HG03558 (cell line): ENCODE measurements around the gene MRPL52.
"Not testable (repeated sequence)": the region's sequence is repeated elsewhere in the genome, so short reads cannot be mapped to it uniquely, and the experiment has no call there.

Experiments
- ATAC-seq: cut with Tn5 transposase; IDR thresholded peaks from one replicate; pipeline ENCODE4 v1.9.1; 2021; ENCODE audit warnings: moderate number of reproducible peaks; ENCODE audit not compliant: unreplicated experiment; ENCODE audit errors: extremely low read depth

MRPL52 gene

DNA sequence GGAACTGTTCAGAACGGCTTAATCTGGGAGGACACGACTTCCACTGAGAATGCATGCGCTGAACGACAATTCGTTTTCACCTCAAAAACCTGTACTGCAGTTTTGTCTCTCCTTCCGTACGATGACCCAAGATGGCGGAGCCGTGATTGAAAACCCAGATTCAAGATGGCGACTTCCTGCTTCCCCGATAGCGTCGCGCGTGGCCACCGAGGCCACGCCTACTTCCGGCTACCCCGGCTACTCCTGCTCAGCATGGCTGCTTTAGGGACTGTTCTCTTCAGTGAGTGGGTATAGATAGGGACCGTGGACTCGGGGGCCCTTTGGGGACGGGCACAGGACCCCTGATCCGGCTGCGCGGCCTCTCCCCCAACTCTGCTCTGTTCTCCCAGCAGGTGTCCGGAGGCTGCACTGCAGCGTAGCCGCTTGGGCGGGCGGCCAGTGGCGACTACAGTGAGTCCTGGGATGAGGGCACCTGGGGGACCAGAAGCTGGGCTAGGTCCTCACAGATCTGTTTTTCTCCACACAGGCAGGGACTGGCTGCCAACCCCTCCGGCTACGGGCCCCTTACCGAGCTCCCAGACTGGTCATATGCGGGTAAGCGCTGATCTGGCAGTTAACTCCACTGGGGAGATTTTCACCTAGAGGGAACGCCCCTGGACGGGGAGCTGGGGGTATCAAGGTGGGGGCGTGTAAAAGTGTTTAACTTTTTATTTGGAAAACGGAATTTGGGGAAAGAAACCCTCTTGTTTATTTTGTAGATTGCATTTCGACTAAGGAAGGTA lies at the start of gene MRPL52:
Gene MRPL52 (plus strand): TSS at position 227 of the 782 bp plus-strand sequence. CDS start 26 bp downstream, at position 253.
- peak; percentile 49 for ATAC-seq

DNA sequence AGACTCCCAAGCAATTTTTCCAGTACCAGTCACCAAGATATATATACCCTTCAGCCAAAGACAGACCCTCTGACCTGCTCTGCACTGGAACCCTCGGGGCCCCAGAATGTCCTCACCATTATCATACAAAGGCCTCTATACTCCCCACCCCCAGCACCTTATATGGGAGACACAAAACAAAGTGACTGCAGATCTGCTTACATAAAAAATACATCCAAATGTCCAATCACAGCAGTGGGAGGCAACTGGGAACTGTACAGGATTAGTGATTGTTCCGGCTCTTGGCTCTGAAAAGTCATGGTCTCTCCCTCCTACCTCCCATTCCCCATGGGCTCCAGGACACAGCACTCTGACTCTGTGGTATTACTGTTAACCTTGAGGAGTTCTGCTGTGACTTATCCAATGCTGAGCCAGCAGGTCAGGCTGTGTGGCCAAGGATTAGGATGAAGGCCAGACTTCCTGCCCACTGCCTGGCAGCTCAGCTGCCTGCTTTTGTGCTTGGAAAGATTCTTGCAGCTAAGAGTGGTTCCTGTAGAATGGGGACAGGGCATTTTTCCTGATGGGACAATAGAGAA lies 49.5 kb upstream of the MRPL52 start:
- no peak for ATAC-seq

DNA sequence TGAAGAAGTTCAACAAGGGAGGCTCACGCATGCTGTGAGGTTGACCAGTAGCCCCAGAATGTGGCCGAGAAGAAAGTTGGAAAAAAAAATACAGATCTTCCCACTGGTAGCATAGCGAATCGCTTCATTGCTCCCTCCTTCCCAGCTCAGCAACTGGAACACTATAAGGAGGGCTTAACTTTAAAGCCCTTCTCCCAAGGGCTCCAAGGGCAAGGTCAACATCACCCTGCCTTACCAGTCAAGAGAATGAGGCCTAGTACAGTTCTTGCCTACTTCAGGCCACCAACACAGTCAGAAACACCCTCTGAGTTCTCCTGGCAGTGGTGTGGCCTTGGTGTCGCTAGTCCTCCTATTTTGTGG lies 48.8 kb upstream of the MRPL52 start:
- ATAC-seq: no peak

DNA sequence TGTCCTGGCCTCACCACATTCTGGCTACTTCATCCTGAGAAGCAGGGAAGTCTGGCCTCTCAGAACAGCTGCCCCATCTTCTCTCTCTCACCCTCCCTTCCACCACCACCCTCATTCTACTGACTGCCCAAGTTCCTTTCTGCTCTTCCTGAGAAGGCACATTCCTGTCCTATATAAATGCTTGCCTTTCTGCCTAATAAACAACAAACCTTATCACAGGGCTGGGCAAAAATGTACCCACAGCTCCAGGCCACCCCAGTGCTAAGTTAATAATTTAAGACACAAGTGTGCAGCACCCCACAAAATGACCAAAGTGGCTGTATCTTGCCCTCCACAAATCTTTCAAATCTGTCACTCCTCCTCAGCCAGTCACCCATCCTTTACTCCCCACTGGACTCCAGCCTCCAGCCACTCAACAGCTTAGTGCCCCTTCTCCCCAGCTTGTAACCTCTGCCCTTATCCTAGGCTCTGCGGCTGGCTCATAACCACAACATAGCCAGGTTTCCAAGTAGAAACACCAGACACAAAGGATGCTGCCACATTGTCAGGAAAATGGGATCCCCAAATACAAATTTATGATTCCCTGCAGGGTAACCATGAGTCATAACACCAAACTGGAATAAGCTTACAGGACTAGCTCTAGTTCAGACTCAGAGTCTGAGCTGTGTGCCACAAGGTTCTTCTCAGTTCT lies 48.2 kb upstream of the MRPL52 start:
- ATAC-seq: no peak

DNA sequence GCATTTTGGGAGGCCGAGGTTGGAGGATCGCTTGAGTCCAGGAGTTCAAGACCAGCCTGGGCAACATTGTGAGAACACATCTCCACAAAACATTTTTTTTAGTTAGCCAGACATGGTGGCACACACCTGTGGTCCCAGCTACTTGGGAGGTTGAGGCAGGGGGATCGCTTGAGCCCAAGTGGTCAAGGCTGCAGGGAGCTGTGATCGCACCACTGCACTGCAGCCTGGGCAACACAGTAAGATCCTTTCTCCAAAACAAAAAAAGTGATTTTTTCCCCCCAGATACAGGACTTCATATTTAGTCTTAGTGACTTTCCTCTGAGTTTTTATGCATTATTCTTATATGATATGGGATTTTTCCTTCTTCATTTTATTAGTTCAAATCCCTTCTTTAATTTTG lies 43.0 kb upstream of the MRPL52 start:
- ATAC-seq: no peak

DNA sequence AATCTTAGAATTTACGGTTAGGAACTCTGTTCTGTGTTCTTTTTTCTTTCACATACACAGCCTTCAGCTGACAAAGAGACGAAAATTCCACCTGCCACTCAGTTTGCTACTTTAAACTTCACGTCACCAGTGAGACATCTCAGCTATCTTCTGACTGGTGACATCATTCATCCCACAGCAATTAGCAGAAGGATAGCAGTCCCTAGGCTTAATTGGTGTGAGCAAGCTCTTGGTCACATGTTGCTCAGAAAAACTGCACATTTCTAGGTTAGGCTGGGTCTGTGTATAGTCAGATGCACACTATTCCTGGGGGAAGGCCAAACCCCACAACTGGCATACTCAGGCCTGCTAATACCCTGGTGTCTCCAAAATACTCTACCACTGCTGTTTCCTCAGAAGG lies 38.4 kb upstream of the MRPL52 start:
- ATAC-seq: no peak

DNA sequence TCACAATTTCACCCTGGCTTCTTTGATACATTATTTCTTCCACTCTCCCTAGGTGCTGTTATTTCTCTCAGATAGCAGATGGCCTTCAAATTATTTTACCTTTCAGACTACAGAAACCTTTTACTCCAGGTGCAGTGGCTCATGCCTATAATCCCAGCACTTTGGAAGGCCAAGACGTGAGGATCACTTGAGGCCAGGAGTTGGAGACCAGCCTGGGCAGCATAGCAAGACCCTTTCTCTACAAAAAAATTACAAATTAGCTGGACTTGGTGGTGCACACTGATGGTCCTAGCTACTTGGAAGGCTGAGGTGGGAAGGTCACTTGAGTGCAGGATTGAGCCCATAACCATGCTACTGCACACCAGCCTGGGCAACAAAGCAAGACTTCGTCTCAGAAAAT lies 37.5 kb upstream of the MRPL52 start:
- no peak for ATAC-seq

DNA sequence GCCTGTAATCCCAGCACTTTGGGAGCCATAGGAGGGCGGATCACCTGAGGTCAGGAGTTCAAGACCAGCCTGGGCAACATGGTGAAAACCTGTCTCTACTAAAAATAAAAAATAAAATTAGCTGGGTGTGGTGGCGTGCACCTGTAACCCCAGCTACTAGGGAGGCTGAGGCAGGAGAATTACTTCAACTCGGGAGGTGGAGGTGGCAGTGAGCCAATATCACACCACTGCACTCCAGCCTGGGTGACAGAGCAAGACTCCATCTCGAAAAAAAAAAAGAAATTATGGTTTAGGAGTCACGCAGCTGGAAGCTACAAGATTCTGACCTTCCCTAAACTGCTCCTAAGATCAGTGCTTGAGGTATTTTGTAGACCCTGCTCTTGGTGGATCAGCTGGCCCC lies 36.1 kb upstream of the MRPL52 start:
- not testable (repeated sequence) for ATAC-seq

DNA sequence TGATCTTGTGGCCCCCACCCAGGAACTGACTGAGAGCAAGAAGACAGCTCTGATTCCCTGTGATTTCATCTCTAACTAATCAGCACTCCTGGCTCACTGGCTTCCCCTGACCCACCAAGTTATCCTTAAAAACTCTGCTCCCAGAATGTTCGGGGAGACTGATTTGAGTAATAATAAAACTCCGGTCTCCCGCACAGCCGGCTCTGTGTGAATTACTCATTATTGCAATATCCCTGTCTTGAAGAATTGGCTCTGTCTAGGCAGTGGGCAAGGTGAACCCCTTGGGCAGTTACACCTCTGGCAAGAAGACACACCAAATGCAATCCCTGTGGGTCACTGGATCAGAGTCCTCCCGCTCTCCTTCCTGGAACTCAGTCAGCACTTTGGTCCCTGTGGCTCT lies 35.7 kb upstream of the MRPL52 start:
- no peak for ATAC-seq

DNA sequence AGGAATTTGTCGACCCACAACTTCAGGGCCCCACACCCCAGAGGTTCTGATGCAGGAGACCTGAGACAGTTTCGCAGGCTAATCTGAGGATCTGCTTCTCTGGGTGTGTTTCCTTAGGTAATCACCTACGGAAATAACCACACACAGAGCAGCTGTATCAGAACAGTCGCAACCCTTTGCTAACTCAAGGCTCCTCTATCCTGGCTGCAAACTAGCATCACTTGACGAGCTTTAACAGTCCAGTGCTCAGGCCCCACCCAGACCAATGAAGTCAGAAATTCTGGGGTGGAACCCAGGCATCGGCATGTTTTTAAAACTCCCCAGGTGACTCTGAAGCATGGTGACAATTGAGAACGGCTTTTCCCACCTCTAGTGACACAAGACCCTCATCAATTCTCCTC lies 35.1 kb upstream of the MRPL52 start:
- ATAC-seq: no peak

DNA sequence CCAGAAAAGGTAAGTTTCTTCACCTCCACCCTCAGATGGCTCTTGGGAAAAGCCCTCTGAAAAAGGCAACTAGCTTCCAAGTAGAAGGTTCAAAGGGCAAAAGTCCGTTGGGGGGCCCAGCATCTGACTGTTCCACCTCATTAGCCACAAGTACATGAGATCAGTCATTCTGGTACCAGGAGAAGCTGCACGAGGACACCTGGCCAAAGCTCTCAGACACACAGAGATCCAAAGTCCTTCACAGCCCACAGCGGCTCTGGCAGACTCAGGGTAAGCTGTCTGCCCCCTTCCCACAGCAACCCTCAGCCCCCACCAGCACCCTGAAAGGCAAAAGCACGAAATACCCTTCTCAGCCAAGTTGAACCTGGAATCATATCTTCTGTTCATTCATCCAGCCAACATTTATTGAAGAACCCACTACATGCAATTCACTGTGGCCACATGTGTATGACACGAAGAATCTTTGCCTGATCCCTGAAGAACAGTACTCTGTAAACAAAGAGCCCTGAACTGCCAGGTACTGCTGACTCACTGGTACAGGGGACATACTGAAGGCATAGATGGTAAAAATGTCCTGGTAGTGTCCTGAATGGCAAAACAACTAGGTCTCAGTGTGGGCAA lies 33.5 kb upstream of the MRPL52 start:
- no peak for ATAC-seq

DNA sequence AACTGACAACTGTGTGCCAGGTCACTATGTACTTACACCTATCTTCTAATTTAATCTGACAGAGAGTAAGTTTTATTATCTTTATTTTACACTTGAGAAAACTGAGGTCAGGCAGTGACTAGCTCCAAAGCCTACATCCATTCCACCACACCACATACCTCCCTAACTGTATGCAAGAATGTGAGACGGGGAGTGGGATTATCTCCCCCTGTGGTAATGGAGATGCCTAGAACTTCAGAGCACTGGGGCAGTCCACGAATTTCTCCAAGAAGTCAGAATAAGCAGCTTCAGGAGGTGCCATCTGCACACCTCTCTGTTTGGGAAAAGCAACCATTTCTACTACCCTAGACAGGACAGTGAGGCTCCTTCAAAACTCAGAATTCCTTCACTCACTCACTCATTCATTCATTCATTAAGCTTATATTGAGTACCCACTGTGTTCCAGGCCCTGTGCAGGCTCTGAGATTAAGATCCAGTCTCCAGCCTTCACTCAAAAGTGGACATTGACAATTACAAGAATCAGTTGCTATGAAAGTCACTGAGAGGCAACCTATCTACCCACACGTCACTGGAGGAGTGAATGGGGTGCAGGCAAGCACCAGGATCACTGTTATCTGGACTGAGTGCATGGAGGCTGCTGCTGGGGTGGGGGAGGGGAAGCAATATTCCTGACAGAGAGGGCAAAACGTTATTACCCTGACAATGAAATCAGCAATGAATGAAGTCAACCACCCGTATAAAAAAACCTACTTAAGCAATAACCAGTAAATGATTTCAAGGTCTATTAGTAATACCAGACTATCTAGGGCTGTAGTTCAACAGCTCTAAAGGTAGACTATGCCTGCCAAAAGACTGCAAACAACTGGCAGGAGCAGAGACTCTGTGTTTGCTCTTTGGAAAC lies 32.4 kb upstream of the MRPL52 start:
- ATAC-seq: no peak

DNA sequence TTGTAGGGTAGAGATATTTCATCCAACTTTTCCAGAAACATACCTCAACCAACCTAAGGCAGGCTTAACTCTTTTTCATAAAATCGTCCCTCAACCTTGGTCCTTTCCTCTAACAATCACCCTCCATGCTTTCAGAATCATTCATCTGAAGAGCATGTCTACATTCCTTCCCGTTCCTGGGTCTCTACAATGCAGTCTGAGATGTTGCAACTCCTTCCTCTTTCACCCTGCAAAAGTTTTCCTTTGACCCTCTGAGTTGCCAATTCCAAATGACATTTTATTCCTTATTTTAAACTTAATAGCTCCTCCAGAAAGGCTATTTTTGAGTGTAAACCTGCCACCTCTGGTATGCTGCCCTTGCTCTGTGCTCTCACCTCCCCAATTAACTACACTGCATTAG lies 31.2 kb upstream of the MRPL52 start:
- ATAC-seq: no peak

DNA sequence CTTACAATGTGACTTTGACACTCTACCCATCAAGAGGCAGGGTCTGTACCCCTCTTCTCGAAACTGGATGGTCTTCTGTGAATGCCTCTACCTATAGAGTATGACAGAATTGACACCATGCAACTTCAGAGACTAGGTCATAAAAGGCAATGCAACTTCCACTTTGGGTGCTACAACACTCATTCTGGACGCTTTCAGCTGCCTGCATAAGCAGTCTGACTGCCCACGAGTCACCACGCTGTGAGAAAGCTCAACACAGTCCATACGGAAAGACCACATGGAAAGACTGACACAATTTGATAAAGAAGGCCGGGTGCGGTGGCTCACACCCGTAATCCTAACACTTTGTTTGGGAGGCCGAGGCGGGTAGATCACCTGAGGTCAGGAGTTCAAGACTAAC lies 29.3 kb upstream of the MRPL52 start:
- ATAC-seq: no peak

DNA sequence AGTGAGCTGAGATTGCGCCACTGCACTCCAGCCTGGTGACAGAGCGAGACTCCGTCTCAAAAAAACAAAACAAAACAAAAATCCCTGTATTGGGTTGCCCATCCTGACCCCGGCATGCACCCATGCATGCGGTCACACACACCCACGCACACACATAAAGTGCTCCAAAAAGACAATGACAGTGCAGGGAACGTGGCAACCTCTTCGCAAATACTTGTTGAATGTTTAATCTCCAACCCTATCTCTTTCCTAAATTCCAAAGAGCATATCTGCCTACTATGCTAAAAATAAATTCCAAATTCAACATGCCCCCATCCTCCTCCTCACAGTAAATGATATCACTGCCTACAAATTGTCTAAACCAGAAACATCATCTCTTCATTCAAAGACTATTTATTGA lies 28.0 kb upstream of the MRPL52 start:
- ATAC-seq: no peak

DNA sequence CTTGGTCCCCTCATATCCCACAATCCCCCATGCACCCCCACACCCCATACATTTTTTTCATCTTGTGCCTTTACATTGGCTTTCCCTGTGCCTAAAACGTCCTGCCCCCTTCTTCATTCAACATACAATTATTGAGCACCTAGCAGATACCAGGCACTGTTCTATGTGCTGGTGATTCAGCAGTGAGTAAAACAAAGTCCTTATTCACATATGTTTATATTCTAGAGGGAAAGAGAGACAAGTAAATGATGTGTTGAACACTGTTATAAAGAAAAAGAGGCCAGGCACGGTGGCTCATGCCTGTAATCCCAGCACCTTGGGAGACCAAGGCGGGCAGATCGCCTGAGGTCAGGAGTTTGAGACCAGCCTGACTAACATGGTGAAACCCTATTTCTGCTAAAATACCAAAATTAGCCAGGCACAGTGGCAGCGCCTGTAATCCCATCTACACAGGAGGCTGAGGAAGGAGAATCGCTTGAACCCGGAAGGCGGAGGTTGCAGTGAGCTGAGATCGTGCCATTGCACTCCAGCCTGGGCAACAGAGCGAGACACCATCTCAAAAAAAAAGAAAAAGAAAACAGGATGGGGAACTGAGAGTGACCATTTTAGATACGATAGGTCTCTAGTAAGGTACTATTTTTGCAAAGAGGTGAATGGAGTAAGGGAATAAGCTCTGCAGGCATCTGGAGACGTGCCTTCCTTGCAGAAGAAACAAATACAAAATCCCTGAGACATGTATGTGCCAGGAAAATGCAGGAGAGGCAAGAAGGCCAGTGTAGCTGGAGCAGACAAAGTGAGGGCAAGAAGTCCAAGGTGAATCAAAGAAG lies 26.6 kb upstream of the MRPL52 start:
- ATAC-seq: no peak

DNA sequence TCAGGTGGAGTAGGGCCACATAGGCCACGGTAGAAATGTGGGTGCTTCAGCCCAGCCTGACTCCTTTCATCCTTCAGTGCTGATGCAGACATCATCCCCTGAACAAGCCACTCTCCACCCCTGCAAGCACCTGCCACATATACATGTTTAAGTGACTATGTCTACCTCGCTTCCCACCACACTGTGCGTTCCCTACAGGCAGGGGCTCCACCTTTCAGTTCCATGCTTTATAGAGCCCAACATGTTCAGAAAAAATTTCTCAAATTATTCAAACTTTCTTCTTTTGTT lies 26.1 kb upstream of the MRPL52 start:
- no peak for ATAC-seq

DNA sequence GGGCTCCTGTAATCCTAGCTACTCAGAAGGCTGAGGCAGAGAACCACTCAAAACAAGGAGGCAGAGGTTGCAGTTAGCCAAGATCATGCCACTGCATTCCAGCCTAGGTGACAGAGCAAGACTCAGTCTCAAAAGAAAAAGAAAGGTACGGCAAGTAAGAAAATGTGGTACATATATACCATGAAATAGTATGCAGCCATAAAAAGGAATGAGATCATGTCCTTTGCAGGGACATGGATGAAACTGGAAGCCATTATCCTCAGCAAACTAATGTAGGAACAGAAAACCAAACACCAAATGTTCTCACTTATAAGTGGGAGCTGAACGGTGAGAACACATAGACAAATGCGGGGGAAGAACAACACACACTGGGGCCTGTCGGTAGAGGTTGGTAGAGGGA lies 24.5 kb upstream of the MRPL52 start:
- ATAC-seq: not testable (repeated sequence)

DNA sequence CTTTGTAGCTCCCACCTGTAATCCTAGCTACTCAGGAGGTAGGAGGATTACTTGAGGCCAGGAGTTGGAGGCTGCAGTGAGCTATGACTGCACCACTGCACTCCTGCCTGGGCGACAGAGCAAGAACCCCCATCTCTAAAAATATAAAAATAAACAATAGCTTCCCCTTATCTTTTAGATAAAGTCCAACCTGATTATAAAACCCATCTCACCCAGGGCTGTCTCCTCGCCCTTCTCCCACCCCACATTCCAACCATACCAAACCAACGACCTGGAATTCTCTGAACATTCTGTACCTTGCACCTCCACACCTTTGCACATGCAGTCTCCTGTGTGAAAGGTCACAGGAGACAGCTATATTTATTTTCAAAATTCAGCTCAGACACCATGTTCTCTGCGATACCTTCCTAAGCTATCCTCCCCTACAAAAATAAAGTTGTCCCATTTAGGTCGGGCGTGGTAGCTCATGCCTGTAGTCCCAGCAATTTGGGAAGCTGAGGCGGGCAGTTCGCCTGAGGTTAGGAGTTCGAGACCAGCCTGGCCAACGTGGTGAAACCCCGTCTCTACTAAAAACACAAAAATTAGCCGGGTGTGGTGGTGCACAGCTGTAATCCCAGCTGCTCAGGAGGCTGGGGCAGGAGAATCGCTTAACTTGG lies 22.1 kb upstream of the MRPL52 start:
- no peak for ATAC-seq
